Epithelial cell of prostate (primary cell): ENCODE results near the gene ACTR8.

ENCODE experiments used
- DNase-seq: peaks from one replicate; pipeline ENCODE4 v3.0.0-alpha.2; 2011; ENCODE audit warnings: low read depth, low spot score
- H3K27ac ChIP-seq: fragments of 450-650 bp; 2 replicates; pipeline ENCODE4 v1.5.1; 2017; ENCODE audit warnings: mild to moderate bottlenecking

Gene ACTR8

DNA sequence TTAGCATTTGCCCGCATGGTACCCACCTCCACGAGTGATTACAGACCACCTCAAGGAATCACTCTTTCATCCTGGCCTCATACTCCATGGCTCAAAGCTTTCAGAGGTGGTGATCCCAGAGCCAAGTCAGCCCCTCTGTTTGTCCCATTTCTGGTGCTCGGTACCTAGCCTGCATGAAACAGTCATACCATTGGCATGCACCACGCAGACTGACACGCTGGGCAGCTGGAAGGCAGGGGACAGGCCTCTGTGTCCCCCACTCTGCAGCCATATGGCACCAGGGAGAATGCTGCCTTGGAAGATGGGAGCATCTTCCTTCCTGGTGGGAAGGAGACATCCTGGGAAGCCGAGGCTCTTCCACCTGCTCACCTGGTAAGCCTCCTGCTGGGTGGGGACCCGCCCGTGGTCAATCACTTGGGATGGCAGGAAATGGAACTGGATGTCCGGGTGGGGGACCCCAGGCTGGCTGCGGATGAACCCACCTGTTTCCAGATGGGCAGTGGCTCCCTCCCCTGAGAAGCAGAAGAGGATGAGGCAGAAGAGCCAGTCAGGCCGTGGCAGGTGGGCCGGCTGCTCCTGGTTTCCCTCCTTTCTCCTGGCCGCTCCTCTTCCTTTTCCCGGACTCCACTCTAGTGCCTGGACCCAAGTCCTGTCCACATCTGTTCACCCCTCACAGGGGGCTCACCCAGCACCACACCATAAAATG lies 62.6 kb downstream of the ACTR8 start:
- no peak overlapping the region for H3K27ac ChIP-seq
- no peak for DNase-seq

DNA sequence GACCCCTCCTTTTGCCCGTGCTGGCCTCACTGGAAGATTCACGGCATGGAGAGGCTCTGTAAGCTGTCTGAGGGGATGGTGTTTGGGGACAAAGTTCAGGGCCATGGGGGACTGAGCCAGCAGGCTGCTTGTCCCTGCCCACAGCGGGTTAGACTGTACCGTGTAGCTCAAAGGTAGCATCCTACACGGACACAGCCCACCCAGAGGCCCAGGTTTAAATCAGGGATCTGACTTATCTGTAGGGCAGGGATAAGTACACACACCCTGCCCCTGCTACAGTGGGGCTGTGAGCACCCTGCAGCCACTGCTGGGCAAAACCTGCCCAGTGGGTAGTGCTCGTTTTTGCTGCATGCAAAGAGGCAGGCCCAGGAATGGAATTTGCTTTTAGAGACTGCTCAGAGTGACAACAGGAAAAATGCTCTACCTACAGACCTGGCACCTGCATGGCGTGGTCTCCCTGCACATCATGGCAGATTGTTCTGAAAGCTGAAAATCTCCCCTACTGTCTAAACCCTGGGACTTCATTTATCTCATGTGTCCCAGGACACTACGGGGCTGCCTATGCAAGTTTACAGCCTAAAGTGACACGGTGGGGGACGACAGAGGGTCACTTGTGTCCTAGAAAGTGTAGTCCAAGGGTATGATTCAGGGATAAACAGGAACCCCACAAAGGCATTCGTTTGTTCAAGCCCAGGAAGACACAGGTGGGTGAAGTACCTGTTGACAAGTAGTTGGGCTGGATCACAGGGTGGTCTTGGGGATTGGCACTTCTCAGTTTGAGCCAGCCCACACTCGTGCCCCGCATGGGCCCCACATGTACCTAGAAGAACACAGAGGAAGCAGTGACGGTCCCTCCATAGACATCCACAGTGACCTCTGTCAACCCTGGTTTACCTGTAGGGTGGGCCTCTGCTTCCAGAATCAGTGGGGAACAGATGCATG lies 63.5 kb downstream of the ACTR8 start:
- H3K27ac ChIP-seq, result no peak overlapping the region
- DNase-seq, result no peak

DNA sequence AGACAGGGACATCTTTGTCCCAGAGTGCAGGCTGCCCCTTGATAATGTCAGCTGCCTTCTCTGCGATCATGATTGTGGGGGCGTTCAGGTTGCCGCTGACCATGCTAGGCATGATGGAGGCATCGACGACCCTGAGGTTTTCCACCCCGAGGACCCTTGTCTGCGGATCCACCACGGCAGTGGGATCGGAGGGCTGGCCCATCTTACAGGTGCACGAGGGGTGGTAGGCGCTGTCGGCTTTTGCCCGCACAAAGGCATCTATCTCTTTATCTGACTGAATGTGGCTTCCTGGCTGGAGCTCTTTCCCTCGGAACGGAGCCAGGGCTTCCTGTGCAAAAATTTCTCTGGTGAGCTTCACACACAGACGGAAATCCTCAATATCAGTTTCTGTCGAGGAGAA lies 64.1 kb downstream of the ACTR8 start:
- no peak overlapping the region for H3K27ac ChIP-seq

DNA sequence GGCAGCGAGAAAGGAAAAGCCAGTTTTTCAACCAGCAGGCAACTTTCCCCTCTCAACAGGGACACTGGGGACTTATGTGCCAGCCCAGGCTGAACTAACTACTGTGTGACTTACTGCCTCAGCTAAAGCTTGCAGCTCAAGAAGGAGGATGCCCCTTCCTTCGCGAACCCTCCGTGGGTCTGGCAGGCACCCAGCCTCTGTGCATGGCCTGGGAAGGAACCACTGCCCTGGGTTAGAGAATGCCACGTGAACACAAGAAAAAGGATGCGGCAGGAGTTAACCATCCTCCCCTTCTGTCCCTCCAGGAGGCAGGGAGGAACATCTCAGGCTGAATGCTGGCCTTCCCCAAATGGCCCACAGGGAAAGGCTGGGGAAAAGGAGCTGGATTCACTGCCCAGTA lies 64.7 kb downstream of the ACTR8 start:
- DNase-seq, result no peak
- H3K27ac ChIP-seq, result no peak overlapping the region

More for the DNA sequence above, 64.1 kb downstream of the ACTR8 start:
- DNase-seq, result no peak
